Superior temporal gyrus (tissue), 1 donor: ENCODE measurements around the gene CILP.
"Not testable (repeated sequence)": the region's sequence is repeated elsewhere in the genome, so short reads cannot be mapped to it uniquely, and the experiment has no call there.

Experiments
- DNase-seq: peaks from one replicate; pipeline ENCODE4 v3.0.0-alpha.2; 2016; ENCODE audit errors: extremely low spot score

CILP gene

GRCh38 chr15:65196637-65197336 lies 14.5 kb downstream of the CILP start:
- no peak for DNase-seq

- no peak for DNase-seq
Measured at GRCh38 chr15:65195548-65195923, 15.7 kb downstream of the CILP start.

GRCh38 chr15:65194826-65195547 lies 16.3 kb downstream of the CILP start:
- DNase-seq: no peak

GRCh38 chr15:65192016-65192415 lies 19.3 kb downstream of the CILP start:
- DNase-seq: no peak

- DNase-seq: peak; percentile 78
Measured at GRCh38 chr15:65189102-65189740, 22.1 kb downstream of the CILP start.

- not testable (repeated sequence) for DNase-seq
Measured at GRCh38 chr15:65188472-65188871, 22.8 kb downstream of the CILP start.

GRCh38 chr15:65184868-65185717 lies 26.2 kb downstream of the CILP start, which contains the start of gene CLPX:
Gene CLPX (minus strand): TSS chr15:65185342. CDS start chr15:65185153, 189 bp downstream.
- peak; percentile 96 for DNase-seq

GRCh38 chr15:65184305-65184867 lies 26.9 kb downstream of the CILP start:
- no peak for DNase-seq

- no peak for DNase-seq
Measured at GRCh38 chr15:65183865-65184159, 27.5 kb downstream of the CILP start.

- DNase-seq: no peak
Measured at GRCh38 chr15:65182538-65182937, 28.7 kb downstream of the CILP start.

- DNase-seq: not testable (repeated sequence)
Measured at GRCh38 chr15:65181582-65182353, 29.5 kb downstream of the CILP start.

GRCh38 chr15:65180167-65180566 lies 31.1 kb downstream of the CILP start:
- no peak for DNase-seq

- no peak for DNase-seq
Measured at GRCh38 chr15:65177901-65178300, 33.4 kb downstream of the CILP start.

- DNase-seq: no peak
Measured at GRCh38 chr15:65176056-65176455, 35.2 kb downstream of the CILP start.

GRCh38 chr15:65175511-65175910 lies 35.8 kb downstream of the CILP start:
- no peak for DNase-seq

- DNase-seq: no peak
Measured at GRCh38 chr15:65174509-65174908, 36.8 kb downstream of the CILP start.

GRCh38 chr15:65172531-65172930 lies 38.7 kb downstream of the CILP start:
- no peak for DNase-seq

GRCh38 chr15:65171428-65171827 lies 39.8 kb downstream of the CILP start:
- no peak for DNase-seq

- DNase-seq: no peak
Measured at GRCh38 chr15:65165875-65166274, 45.4 kb downstream of the CILP start.

- DNase-seq: peak; percentile 63
Measured at GRCh38 chr15:65164139-65164538, 47.1 kb downstream of the CILP start.

- DNase-seq: no peak
Measured at GRCh38 chr15:65163041-65163440, 48.2 kb downstream of the CILP start.
